Medulla oblongata (tissue), 1 donor: ENCODE results near the gene CSMD2.

Source experiments
- DNase-seq: peaks from one replicate; pipeline ENCODE4 v3.0.0-alpha.2; 2015; ENCODE audit errors: extremely low spot score

CSMD2 gene

DNA sequence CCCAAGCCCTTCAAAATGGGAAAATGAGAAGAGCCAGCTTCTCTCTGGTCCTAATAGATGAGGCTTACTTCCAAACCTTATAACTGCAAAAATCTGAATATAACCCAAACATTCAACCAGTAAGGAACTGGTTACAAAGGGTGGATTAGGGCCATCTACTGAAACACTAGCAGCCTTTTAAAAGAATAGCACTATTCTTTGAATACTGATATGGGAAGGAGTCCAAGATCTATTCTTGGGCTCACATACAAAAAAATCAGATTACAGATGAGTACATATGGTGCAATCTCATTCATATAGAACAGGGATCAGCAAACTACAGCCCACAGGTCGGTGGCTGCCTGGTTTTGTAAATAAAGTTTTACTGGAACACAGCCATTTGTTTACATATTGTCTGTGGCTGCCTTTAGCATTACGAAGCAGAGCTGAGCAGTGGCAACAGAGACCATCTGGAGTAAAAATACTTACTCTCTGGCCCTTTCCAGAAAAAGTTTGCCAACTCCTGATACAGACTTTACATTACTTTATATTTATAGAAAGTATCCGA lies 524.8 kb downstream of the CSMD2 start:
- DNase-seq: no peak

DNA sequence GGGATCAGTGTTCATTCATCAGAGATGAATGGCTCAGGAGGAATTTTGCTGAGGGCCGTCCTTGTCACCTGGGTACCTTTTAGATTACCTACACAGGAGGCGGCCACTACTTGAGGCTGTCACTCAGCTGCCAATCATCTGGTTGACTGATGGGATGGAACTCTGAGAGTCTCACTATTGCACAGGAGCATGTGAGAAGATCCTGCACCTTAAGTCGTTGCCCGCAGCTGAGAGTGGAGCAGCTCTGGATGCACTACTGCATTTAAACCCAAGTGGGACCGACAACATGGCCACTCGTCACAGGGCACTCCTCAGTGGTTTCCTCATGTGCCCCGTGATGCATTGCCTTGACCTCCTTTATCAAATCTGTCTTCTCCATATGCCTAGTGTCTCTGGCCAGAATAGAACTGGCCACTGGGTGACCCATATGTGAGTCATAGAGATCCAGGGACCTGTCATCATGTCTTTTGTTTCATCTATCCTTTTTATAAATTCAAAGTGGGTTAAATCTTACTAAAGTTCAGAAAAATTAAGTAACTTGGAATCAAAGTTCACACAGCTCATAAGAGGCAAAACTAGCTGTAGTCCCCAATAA lies 527.1 kb downstream of the CSMD2 start:
- DNase-seq: no peak

DNA sequence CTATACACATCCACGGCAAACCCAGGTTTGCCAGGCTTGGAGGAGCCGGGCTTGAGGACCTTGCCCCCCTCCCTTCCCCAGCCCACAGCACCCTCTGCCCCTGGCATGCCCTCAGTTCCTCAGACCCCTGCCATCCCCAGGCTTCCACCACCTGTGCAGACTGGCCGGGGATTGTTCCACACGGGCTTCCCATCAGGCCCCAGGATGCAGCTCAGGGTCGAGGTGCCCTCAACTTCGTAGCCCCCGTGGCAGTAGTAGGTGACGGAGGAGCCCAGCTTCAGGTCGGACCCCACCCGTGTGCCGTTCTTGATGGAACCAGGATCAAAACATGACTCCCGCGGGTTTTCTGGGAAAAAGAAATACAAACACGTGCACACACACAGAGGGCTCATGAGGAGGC lies 528.8 kb downstream of the CSMD2 start:
- DNase-seq: no peak

DNA sequence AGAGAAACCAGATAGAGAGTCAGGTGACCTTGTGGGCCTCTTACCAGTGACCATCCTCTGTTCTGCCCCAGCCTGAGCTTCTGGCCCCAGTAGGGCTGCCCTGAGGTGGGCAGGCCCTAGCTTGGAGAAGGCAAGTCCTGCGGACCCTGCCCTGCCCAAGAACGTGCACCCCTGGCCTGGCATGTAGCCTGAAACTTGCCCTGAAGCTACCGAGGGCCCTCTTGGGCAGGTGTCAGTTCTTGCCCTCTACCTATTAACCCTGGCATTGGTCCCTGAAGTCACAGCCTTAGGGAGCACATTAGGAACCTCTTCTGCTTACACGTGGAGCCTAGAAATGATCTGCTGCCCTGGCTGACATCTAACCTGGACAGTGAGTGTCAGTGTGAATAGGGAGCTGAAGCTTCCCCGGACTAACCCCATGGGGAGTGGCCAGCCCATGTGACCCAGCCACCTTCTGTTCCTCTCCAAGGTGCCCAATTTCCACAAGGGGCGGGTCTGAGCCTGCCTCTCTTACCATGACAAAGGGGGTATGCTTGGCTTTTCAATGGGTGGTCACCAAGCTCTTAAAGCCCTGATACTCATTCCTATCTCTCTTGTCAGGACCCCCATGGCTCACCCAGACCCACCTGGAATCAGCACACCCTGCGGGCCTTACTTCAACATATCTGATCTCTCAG lies 529.6 kb downstream of the CSMD2 start:
- no peak for DNase-seq

DNA sequence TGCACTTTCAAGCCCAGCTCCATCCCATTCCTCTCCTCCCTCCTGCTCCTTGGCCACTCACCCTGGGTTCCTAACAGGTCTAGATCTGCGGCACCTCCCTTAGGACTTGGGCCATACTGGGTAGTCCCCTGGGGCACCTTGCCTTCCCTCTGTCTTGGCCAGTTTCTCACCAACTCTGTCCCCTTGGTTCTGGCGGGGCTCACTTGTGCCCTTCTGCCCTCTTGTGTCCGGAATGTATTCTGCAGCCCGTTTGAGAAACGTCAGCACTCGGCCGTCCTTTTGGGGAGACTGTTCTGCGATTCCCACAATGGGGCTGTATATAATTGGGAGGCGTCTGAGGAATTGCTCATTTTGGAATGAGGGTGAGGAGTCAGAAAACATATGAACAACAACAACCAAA lies 530.2 kb downstream of the CSMD2 start:
- DNase-seq: peak; percentile 44

DNA sequence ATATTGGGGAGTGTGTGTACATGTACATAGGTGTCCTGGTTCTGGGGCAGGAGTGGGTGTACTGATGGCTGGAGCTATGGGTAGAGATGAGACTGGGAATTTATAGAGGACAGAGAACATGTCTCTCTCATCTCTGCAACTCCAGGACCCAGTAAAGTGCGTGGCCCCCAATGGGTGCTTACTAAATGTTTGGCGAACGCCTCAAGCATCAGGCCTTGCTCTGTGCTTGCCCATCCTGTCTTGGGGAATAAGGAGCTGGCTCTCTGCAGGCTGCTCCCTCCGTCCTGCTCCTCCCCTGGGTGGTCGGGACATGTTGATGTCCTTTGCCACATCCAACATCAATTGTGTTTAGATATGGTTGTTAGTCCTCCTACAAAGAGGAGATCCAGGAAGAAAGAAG lies 530.9 kb downstream of the CSMD2 start:
- no peak for DNase-seq

DNA sequence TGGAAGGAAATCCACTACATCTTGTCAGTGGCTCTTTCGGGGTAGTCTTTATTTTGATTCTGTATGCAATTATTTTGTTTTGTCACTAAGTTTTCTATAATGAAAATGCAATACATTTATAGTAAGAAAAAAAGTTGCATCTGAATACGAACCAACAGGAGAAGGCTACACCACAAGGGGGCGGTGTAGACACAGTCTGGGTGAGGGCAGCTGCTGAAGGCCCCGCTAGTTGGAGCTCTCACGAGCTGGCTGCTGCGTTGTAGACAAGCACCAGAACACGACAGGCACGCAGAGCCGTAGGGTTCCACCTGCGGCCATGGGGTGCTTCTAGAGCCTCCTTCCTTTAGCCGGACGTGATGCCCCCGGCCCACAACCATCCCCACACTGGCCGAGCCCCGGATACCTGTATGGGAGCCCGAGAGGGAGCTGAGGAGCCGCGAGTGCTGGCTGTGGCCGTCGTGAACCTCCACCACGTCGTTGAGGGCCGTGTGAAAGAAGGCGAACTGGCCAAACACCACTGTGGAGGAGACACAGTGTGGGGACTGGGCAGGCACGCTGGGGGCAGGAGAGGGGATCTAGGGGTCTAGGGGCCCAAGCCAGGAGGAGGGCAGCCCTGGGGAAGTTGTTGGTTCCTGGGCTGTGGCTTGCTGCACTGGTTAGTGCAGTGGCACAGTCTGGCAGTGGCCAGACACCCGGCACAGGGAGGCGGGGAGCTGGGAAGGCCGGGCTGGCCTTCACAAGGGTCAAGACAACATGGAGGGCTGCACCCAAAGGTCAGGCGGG lies 531.8 kb downstream of the CSMD2 start:
- peak; percentile 95 for DNase-seq

DNA sequence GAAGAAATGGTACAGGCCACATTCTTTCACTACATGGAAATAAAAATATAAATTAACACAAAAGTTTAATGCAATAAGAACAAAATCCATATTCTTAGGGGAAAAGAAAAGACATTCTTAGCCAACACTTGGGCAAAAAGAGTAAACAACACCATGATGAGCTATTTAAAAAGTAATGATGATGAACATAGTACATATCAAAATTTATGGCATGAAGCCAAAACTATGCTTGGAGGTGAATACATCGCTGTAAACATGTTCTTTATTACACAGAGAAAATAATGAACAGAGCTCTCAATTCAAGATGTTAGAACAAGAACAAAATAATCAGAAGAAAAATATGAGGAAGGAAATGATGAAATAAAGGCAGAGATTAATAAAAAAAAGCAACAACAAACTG lies 534.3 kb downstream of the CSMD2 start:
- DNase-seq: no peak

DNA sequence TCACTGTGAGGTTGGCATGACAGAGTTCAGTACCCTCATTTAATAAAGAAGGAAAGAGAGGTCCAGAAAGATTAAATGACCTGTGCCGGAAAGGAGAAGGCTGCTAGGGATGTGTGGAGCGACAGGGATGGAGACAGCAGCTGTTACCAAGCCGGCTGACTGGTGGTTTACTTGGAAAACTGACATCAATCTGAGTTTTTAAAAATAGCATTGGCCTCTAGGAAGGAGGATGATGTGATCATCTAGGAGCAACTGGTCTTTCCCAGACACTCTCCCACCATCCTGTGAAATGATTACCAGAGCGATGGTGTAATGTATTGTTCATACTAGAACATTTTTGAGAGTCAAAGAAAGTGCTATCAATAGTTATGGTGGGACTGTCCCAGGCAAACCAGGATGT lies 538.2 kb downstream of the CSMD2 start:
- DNase-seq: no peak

DNA sequence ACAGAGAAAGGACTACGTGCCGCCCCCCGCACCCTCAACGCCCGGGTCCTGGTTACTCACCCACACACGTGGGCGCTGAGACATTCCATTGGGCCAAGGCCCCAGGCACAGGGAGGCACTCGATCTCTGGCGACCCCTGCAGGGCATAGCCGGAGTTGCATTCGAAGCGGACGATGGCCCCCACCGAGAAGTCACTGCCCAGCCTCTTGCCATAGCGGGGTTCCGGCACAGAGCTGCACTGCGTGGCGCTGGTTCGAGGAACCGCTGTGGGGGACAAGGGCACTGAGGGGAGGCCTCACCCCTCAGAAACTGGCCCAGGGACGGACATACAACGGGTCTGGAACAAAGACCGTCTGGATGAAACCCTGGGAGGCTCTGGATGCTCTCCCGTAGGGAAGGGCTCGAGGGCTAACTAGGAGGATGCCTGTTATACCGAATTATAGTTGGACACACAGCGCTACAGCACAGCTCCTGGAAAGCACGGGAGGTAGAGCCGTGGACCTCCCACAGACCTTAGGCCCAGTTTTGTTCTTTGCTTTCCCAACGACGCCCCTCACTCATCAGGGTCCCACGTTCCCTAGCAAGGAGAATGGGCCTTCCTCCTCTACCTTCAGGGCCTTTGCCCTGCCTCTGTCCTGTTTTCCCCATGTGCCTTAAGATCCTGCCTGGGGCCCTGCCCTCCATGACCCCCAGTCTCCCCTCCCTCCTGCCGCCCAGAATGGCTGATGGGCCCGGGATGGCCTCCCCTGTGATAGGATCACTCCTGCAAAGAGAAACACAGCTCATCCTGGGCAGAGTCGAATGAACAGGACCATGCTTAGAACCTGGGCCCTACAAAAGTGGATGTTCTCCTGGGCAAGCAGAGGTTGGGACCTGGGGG lies 539.8 kb downstream of the CSMD2 start:
- DNase-seq: no peak

DNA sequence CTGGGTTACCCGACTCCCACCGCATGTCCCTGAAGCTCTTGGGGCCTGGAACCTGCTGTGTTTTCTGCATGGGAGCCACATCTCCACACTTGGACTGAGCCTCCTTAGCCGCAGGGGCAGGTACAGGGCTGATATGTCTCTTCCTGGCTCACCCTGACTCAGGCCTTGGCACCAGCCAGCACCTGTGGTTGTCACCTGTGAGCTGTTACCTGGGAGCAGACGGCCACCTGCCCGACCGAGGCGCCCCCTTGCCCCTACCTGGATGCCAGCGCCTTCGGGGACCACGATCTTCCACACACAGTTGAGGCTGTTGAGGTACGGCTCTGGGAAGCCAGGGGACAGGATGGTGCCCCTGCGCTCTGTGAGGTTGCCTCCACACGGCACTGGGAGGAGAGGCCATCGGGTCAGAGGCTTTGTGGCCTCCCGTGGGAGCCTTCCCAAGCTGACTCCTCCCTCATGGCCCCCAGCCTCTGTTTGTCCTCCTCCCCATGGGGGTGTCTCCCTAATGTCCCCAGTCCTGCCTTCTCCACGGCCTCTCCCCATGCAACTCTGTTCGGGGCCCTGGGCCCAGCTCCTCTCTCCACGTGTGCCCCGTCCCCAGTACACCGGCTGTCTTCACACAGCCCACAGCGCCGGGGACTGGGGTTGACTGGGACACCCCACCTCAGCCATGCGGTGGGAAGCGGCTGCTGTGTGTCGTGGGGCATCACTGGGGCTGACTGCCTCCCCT lies 540.6 kb downstream of the CSMD2 start:
- DNase-seq: no peak

DNA sequence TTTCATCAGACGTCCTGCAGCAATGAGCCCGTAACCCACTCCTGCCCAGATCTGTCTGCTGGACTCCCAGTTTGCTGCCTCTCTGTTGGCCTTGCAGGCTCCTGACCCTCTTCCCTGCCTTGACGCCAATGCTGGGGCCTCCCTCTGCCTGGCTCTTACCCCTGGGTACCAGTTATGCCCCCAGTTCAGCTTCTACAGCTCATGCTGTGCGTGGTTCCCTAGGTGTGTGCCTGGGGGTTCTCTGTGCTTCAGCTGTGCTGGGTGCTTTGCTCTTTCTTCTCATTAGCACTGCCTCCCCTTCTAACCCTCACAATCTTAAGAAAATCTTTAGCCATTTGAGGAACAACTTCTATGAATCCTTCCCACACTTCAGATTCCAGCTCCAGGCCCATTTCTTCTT lies 541.2 kb downstream of the CSMD2 start:
- DNase-seq: no peak

DNA sequence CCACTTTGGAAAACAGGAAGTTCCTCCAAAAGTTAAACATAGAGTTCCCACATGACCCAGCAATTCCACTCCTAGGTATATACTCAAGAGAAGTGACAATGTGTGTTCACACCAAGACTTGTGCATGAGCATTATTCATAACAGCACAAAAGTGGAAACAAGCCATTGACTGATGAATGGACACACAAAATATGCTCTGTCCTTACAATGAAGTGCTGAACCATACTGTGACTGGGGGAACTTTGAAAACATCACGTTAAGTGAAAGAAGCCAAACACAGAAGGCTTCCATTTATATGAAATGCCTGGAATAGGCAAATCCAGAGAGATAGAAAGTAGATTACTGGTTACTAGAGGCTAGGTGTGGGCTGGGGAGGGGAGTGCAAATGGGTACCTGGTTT lies 542.3 kb downstream of the CSMD2 start:
- DNase-seq: no peak

DNA sequence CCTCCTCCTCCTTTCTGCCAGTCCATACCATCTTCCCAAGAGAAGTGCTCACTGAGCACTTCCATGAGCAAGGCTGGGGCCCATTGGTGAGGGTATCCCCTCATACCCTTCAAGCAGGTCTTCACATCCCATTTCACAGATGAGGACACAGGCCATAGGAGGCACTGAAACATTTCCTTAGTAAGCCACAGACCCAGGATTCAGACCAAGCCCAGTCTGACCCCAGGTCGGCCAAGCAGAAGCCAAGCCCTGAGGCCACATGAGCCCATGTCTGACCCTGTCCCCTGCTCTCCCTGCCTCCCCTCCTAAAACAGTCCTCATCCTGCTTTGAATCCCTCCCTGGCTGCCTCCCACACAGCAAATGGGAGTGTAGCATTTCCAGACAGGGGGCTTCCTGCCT lies 546.4 kb downstream of the CSMD2 start:
- DNase-seq: no peak

DNA sequence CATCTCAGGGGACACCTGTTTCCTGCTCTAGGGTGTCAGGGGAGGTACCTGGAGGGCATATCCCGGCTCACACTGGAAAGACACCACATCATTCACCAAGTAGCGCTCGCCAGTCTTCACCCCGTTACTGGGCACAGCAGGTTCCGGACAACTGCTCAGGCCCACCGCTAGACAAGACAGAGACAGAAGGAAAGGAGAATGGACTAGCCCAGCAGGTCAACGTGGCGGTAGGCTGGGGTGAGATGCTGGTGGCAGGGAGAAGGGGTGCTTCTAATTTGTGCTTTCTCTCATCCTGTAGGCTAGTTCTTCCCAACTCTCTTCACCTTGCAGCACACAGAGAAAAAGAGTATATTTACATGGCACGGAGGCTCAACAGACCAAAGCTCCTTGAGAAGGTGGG lies 547.6 kb downstream of the CSMD2 start:
- DNase-seq: no peak

DNA sequence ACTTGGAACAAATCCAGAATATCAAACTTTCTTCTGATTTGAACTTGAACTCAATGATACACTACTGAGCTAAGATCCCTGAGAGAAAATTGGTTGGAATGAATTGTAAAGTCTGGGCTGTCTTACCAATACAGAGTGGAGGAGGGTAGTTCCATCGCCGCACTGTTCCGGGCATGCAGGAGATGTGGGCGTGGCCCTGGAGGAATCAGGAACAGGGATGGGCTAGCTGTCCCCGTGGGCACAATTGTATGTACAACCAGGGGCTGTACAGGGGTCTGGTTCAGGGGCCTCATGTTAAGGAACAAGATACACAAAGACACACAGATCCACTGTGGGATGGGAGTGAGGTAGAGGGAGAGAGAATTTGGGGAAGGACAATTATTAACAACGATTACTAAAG lies 548.2 kb downstream of the CSMD2 start:
- no peak for DNase-seq

DNA sequence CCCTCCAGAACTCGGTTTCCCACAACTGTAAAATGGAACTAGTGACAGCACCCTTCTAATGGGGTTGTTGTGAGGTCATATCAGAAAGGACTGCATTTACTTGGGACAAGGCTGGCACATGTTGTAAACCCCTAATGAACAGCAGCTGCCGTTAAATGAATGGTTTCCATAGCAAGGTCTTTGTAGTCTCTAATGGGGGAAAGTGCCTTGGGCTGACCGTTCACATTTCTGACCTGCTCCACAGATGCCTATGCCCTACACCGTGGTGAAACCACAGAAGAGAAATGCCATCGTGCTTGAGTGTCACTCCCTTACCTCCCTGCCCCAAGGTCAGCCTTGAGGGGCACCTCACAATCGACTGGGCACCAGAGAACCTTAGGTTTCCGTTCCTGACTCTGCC lies 549.5 kb downstream of the CSMD2 start:
- no peak for DNase-seq

DNA sequence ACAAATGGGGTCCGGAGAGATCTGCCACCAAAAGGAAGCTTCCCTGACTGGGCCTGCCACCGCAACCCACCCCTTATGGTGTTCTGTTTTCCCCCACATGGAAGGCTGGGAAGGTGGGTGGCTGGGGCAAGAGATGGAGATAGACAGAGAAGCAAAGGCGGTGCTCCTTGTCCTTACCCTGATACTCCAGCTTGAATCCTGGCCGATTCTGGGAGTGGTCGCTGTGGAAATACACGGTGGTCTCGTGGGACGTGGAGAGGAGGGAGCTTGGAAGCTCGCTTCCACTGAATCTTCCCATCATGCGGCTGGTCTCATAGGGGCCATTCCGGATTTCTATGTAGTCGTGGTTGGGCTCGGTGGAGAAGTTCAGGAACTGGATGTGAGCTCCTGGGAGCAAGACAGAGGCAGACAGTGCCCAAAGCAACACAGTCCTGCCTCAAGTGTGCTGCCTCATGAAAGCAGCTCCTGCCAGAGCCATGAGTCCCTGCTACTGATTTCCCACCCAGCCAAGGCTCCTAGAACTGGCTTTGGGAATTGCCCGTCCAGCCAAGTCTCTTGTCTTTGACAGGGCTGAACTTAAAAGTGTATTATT lies 554.1 kb downstream of the CSMD2 start:
- DNase-seq: peak; percentile 17

DNA sequence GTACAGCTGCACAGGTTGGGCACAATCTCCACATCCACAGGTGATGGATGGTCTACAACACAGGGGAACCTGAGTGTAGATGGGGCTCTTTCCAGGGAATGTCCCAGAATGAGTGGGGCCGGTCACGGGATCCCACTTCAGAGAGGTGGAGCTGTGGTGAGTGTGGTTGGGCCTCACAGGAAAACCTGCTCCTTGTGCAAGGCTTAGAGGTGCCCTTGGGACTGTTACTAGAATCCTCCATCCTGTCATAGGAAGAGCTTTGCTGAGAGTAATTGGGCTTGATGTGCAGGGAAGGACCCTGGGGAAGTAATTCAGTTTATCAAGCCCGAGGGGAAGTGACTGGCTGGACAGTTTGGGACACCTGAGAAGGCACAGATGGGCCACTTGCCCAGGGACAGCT lies 554.6 kb downstream of the CSMD2 start:
- DNase-seq: no peak

DNA sequence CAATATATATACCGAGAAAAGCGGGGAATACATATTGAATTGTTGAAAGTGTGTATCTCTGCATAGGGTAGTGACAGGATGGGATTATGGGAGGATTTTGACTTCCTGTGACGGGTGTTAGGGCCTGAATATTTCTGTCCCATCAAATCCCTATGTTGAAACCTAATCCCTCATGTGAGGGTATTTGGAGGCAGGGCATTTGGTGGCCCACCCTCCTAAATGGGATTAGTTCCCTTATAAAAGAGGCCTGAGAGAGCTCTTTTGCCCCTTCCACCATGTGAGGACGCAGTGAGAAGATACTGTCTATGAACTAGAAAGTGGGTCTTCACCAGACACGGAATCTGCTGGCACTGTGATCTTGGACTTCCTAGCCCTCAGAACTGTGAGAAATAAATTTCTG lies 555.3 kb downstream of the CSMD2 start:
- no peak for DNase-seq
